Activated T-cell treated with anti-CD3 and anti-CD28 coated beads, Interleukin-2, amount 50 U/mL, for 48 hours (primary cell): ENCODE results near the gene TM4SF20.

Source experiments
- DNase-seq, 2 experiments: peaks; one replicate each; pipeline ENCODE4 v3.0.0-alpha.2; 2020

TM4SF20 gene

DNA sequence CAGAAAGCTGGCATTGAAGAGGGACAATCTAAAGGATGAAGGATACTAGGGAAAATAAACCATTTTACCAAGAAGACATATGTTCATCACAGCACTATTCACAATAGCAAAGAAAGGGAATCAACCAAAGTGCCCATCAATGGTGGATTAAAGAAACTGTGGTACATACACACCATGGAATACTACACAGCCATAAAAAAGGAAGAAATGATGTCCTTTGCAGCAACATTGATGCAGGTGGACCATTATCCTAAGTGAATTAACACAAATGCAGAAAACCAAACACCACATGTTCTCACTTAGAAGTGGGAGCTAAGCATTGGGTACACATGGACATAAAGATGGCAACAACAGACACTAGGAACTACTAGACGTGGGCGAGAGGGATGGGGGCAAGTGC lies 61.3 kb downstream of the TM4SF20 start:
- DNase-seq: no peak

GRCh38 chr2:227313310-227313709 lies 65.8 kb downstream of the TM4SF20 start:
- no peak for DNase-seq

DNA sequence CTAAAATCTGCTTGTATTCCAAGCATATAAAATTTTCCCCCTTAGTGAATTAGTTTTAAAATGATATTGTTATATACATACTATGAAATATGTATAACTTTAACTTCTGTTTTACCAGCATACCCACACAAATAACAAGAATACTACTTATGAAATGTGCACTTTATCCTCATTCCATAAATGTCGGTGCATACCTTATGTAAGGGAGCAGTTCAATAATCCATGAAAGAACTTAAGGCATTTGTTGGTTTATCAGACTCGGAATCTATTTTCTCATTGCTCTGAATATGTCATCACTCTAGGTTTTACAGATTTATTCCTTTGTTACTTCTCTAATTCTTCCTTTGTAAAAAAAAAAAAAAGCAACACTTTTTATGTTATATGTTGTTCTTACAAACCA lies 66.5 kb downstream of the TM4SF20 start:
- no peak for DNase-seq
